ENCODE measurements around the gene UCHL3. TPM values are rescaled to one million over a fixed set of nuclear protein-coding genes. Genes with fewer than 3 reads are reported as not detected.

Gene UCHL3
- total RNA-seq, 1 experiment from 2014 or later, result 50.8 TPM

GRCh38 chr13:75645141-75645540 lies 95.5 kb downstream of the UCHL3 start:
- H3K27ac ChIP-seq (ENCODE audit: insufficient read length, low read depth, low read length), result no peak overlapping the region
- H4K91ac ChIP-seq (ENCODE audit: insufficient read length, low read depth, low read length), result no peak overlapping the region
- Mint-ChIP-seq H3K9me3 (no peaks in the 10 kb centered on the region), H3K4me1 (peaks cover 9 to 18% of the 10 kb centered on the region in 2 experiments), H3K27me3 (ENCODE audit: low read depth) (no peaks in the 10 kb centered on the region), H3K27ac (no peak overlapping the region), H3K4me3 (no peak overlapping the region), H3K36me3 (ENCODE audit: insufficient read depth in 1 of 3, low read depth in 3 of 3) (peaks cover 0 to 7% (median 0%) of the 10 kb centered on the region in 3 experiments; a peak in 1 of 7 replicates)
- H2AFZ ChIP-seq (ENCODE audit: low read length), result no peak overlapping the region
- no peak overlapping the region for H3K56ac ChIP-seq (ENCODE audit: insufficient read length, low read depth, low read length)
- H2BK20ac ChIP-seq (ENCODE audit: low read depth, low read length, poor library complexity, severe bottlenecking), result no peak overlapping the region
- no peak for DNase-seq
- TF ChIP-seq CTCF (conservative IDR thresholded peaks at IDR 0.05), result no peak
- peaks cover 2% of the 10 kb centered on the region; the same call in 1 of the 2 replicates for H3K79me2 ChIP-seq (ENCODE audit: insufficient read depth, low read length)
- no peak overlapping the region for H3K14ac ChIP-seq (ENCODE audit: insufficient read depth, low read length)
- no peak overlapping the region for H4K8ac ChIP-seq (replicated peaks; ENCODE audit: insufficient read length, low read depth, low read length)
- H2AK5ac ChIP-seq (ENCODE audit: insufficient read length, low read length), result no peak overlapping the region
- H2BK12ac ChIP-seq (ENCODE audit: insufficient read length, low read depth, low read length), result no peak overlapping the region
- H3K4me2 ChIP-seq (ENCODE audit: insufficient read depth, insufficient read length, low read length), result no peak overlapping the region
- H2BK5ac ChIP-seq (ENCODE audit: insufficient read length, low read length), result no peak overlapping the region
- H3K23ac ChIP-seq (ENCODE audit: insufficient read length, low read depth, low read length), result no peak overlapping the region
- no peak overlapping the region for H2BK120ac ChIP-seq (ENCODE audit: low read depth, low read length, poor library complexity, severe bottlenecking)
- H3K9me3 ChIP-seq (ENCODE audit: control insufficient read depth, low read depth, low read length), result no peaks in the 10 kb centered on the region
- H3K23me2 ChIP-seq (ENCODE audit: insufficient read length, low read depth, low read length, poor library complexity, severe bottlenecking), result no peaks in the 10 kb centered on the region
- WGBS (ENCODE audit: extremely low coverage, insufficient read length, low lambda C conversion rate), result no CpG with 5 or more reads among the region's 3 CpGs
- H2BK15ac ChIP-seq (ENCODE audit: low read depth, low read length), result no peak overlapping the region
- H3K4me1 ChIP-seq (ENCODE audit: insufficient read depth, low read length), result peaks cover 8% of the 10 kb centered on the region; the same call in 1 of the 2 replicates
- H4K5ac ChIP-seq (ENCODE audit: insufficient read length, low read depth, low read length), result no peak overlapping the region
- H3K27me3 ChIP-seq (ENCODE audit: insufficient read depth, low read length), result no peaks in the 10 kb centered on the region
- H3K9ac ChIP-seq (ENCODE audit: extremely low read depth, insufficient read length, low read length), result no peak overlapping the region
- H3K4ac ChIP-seq (ENCODE audit: low read depth, low read length), result no peak overlapping the region
- H3T11ph ChIP-seq (ENCODE audit: low read length), result no peak overlapping the region
- no peak overlapping the region for H3K18ac ChIP-seq (ENCODE audit: insufficient read length, low read depth, low read length)
- no peaks in the 10 kb centered on the region for H3K79me1 ChIP-seq (ENCODE audit: insufficient read depth, low read depth, low read length, poor library complexity, severe bottlenecking)
- H4K20me1 ChIP-seq (ENCODE audit: control insufficient read depth, insufficient read depth, insufficient read length), result no peaks in the 10 kb centered on the region

All from H9 (cell line).